ENCODE measurements around the gene DYNC1H1.

The DYNC1H1 gene

DNA sequence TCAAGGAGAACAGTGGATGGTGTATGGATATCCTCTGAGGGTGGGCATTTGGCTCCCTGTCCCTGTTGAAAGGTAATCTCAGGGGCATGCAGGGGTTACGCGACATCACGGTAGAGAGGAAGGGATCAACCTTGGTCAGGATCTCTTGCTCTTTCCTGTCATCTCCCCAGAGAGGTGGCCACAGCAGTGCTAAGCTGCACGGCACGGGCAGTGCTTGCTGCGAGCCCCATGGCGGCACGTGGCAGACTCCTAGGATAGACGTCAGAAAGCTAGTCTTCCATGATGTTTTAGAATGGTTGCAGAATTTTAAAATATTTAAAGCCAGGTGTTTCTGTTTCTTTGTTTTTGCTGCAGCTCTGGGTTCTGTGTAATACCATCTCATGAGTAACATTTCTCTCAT is 41.0 kb downstream of the DYNC1H1 start:
- no peak for DNase-seq

DNA sequence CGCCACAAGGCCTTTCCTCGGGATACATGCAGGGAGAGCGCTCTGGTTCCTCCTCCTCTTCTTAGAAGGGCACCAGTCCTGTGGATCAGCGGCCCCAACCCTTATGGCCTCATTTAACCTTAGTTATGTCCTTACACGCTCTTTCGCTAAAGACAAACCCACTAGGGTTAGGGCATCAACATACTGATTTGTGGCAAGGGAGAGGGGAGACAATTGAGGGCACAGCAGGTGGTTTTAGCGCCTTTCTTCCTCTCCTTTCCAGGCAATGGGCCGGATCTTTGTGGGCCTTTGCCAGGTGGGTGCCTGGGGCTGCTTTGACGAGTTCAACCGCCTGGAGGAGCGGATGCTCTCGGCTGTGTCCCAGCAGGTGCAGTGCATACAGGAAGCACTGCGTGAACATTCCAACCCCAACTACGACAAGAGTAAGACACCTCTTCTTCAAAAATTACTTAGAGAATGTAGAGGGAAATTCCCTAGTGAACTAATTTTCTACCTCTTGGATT is 43.6 kb downstream of the DYNC1H1 start:
- DNase-seq, result no peak

DNA sequence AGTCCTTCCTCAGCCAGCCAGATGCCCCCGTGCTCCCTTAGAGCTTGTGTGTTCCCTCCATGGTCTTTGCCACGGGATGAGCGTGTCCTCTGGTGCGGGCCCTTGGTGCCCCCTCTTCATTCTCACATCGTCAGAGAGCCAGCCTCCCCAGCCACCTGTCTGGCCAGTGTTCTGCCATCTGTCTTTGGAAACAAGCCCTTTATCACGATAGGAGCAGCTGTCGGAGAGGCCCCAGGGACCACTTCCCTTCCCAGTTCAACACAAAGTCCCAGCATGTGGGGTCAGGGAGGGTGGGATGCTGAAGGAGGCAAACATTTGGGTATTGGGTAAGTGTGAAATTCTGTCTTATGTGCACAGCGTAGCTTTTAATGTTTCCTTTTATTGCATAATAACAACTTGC is 44.5 kb downstream of the DYNC1H1 start:
- no peak for DNase-seq

DNA sequence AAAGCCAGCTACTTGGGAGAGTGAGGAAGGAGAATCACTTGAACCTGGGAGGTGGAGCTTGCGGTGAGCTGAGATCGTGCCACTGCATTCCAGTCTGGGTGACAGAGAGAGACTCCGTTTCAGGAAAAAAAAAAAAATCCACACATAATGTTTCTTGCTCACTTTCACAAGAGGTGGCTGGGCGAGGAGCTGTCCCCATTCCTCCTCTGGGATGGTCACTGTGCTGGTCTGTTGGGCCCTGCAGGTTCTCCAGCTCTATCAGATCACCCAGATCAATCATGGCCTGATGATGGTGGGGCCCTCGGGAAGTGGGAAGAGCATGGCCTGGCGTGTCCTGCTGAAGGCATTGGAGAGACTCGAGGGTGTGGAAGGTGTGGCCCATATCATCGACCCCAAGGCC is 47.3 kb downstream of the DYNC1H1 start:
- no peak for DNase-seq

DNA sequence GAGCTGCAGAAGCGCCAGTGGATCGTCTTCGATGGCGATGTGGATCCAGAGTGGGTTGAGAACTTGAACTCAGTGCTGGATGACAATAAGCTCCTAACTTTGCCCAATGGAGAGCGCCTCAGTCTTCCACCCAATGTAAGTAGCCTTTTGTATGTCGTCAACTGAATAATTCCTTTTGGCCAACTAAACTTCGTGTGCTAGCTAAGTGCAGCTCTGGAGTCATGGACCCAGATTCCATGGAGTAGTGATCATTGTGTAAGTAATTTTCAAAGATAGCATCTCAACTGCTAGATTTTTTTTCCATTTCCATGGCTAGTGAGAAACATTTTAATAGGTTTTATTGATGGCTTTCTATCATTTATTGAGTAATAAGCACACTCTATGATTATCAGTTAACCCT is 48.0 kb downstream of the DYNC1H1 start:
- no peak for DNase-seq

DNA sequence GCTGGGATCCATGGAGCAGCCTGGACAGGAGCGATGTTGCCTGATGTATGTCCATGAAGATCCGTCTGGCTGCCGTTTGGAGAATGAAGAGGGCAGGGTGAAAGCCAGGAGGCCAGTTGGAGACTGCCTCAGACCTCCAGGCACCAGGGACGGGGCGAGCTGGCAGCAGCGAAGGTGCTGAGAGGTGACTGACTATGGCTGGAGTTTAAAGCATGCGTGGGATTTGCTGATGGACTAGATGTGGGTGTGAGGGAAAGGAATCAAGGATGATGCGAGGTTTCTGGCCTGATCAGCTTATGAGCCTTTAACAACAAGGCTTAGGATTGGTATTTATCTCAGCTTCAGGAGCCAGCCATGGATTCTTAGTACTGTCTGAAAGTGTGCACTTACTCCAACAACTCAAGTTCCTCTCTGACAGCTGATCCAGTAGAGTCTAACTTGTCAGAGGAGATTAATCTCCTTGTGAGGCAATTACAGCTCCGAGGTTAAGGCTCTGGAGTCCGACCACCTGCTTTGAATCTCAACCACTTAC is 49.4 kb downstream of the DYNC1H1 start:
- no peak for DNase-seq

DNA sequence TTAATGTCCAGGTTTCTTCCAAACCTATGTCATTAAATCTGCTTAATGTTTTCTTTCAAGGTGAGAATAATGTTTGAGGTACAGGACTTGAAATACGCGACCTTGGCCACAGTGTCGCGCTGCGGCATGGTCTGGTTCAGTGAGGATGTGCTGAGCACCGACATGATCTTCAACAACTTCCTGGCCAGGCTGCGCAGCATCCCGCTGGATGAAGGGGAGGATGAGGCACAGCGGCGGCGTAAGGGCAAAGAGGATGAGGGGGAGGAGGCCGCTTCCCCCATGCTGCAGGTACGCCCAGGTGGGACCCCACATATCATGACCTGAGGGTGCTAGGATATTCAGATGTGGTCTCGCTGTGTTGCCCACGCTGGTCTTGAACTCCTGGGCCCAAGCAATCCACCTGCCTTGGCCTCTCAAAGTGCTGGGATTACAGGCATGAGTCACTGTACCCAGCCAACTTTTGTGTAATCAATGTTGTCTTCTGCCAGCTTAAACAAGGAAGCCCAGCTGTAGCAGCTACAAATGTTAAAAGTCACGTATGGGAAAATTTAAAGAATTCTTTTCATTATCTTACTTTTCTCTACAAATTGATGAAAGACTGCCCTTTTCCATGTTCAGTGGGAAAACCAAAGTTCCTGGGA is 50.8 kb downstream of the DYNC1H1 start:
- DNase-seq, result no peak

DNA sequence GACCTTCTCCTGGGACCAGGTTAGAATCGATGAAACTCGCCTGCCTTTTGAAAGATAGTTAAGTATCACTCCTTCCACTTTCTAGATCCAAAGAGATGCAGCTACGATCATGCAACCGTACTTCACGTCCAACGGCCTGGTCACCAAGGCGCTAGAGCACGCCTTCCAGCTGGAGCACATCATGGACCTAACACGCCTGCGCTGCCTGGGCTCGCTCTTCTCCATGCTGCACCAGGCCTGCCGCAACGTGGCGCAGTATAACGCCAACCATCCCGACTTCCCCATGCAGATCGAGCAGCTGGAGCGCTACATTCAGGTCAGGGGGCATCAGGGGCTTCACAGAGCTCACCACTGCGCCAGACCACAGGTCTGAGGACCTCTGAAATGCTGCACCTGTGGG is 51.4 kb downstream of the DYNC1H1 start:
- DNase-seq, result no peak

DNA sequence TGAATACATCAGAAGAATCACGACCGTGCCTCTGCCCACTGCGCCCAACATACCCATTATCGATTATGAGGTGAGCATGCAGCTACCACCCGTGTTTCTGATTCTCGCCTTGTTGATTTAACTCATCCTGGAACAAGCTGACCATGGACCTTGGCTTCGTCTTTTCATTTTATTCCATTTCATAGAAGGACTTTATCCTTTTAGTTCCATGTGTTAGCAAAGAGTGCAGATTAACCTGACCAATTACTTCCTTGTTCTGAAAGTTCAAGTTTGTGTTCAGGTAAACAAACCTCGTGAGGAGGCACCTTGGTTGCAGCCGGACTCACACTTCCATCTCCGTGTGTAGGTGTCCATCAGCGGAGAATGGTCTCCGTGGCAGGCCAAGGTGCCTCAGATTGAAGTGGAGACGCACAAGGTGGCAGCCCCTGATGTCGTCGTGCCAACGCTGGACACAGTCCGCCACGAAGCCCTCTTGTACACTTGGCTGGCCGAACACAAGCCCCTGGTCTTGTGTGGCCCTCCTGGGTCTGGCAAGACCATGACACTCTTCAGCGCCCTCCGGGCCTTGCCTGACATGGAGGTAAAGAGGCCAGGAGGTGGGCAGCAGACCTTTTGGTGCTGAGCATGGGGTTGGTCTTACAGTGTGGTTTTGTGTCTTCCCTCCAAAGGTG is 52.2 kb downstream of the DYNC1H1 start:
- no peak for DNase-seq

DNA sequence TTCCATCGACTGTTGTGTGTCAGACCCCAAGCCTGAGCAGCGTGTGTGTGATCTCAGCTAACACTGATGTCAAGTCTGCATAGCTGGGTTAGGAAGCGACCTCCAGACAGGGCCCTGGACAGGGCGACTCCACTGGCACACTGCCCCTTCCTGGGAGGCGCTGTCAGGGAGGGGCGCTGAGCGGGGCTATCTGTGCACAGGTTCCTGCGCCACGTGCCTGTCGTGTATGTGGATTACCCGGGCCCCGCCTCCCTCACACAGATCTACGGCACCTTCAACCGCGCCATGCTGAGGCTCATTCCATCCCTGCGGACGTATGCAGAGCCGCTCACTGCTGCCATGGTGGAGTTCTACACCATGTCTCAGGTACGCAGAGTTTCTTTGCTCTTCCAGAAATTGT is 53.9 kb downstream of the DYNC1H1 start:
- no peak for DNase-seq

DNA sequence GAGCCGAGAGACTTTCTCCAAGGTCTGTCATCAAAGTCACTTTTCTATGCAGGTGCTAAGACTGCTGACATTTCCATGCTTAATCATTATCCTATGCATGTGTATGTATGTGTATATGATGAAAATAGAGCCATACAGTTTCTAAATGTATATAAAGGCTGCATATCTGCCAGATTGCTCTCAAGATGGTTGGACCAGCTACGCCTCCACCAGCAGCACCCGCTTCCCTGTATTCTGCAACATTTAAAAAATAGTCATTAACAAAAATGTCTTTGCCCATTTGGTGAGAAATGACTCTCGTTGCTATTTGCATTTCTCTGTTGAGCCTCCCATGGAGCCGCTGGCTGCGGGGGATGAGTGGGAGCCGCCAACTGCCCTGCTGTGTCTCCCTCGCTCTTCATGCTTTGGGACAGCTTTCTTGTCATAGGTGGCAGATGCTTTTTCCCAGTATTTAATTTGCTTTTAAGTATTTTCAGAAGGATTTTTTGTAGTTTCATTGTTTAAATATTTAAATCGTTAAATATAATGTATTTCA is 54.7 kb downstream of the DYNC1H1 start:
- no peak for DNase-seq

DNA sequence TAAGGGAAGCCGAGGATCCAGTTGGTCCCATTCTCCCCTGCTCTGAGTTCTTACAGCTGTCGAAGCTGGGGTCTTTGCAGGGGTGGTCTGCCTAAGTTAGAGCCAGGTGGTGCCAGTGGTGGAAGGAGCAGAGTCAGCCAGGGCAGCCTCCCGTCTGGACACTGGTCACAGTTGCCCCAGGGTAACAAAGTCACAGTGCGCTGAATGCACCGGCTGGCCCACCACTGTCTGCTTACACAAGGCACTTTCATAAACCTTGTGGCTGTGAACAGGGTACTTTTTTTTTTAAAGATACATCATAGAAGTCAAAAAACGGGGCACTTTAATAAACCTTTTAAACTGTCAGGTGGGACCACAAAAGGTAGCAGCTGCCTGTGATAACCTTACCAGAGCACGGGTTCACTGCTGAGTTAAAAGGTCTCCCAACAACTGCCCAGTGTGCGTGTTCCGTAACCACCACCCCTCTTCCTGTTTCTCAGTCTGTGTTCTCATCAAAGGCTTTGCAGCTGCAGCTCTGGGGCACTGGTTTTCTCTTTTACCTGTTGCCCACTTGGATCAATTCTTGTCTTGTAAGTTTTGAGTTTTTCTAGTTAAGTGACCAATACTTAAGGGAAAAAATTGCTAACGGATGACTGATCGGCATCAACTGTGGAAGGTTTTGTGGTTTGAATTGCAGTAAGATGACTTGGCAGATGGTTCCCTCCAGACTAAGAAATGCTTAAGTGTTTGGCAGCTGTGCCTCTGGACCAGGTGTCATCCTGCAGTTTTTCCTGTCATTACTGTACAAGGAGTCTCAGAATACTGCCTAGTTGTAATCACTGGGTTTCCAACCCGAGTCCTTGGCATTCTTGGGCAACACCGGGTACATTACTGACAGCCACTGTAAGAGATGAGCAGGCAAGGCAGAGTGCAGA is 55.9 kb downstream of the DYNC1H1 start:
- no peak for DNase-seq

DNA sequence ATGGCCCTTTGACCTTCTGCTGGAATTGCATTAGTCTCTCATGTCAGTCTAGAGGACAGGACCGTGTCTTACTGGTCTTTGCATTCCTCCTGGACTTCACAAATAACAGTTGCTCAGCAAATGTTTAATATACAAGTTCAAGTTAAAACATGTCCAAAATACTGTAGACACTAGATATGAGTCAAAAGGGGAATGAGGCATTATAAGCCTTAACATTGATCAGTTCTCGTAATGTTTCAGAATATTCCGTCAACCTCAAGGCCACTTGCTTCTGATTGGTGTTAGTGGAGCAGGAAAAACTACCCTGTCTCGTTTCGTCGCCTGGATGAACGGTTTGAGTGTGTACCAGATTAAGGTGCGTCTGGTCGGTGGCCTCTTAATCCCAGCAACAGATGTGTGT is 62.6 kb downstream of the DYNC1H1 start:
- DNase-seq, result no peak

DNA sequence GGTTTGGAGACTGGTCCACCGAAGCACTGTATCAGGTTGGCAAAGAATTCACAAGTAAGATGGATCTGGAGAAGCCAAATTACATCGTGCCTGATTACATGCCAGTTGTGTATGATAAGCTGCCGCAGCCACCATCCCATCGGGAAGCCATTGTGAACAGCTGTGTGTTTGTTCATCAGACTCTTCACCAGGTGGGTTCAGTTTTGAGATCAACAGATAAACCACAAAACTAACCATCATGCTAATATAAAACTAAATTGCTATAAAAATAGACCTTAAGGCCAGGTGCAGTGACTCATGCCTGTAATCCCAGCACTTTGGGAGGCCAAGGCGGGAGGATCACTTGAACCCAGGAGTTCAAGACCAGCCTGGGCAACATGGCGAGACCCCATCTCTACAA is 63.6 kb downstream of the DYNC1H1 start:
- no peak for DNase-seq

DNA sequence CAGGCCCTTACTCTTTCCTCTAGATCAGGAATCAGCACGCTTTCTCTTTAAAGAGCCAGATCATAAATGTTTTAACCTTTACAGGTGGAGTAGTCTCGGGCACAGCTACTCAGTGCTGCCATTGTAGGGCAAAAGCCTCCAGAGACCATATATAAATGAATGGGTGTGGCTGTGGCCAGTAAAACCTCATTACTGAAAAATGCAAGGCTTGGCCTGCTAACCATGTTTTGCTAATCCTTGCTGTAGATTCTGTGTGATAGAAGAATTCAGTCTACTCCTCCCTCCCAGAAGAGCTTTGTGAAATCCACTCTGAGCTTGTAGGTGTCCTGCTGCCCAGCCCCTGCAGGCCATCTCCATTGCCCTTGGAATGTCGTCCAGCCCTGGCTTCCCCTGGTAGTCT is 64.4 kb downstream of the DYNC1H1 start:
- no peak for DNase-seq

DNA sequence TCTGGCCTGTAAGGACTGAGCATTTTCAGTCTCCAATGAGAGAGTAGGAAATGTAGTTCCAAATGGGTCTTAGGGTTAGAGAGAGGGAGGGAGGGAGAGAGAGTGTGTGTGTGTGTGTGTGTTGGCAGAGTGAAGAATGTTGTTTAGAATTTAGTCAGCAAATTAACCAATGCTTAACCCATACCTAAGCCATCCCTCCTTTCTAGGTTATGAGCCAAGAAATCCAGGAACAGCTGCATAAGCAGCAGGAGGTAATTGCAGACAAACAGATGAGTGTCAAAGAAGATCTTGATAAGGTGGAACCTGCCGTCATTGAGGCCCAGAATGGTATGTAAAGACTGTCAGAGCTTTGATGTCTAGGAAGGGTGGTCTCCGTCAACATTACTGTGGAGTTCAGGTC is 65.6 kb downstream of the DYNC1H1 start:
- no peak for DNase-seq

DNA sequence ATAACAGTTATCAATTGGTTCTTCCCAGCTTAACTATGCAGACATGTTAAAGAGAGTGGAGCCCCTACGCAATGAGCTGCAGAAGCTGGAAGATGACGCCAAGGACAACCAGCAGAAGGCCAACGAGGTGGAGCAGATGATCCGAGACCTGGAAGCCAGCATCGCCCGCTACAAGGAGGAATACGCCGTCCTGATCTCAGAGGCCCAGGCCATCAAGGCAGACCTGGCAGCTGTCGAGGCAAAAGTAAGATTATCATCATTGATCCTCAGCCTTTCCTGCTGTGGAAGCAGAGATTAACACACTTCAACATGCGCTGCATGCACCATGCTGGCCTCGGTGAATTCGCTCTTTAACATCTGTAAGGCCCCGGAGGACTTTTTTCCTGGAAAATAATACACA is 68.9 kb downstream of the DYNC1H1 start:
- no peak for DNase-seq

DNA sequence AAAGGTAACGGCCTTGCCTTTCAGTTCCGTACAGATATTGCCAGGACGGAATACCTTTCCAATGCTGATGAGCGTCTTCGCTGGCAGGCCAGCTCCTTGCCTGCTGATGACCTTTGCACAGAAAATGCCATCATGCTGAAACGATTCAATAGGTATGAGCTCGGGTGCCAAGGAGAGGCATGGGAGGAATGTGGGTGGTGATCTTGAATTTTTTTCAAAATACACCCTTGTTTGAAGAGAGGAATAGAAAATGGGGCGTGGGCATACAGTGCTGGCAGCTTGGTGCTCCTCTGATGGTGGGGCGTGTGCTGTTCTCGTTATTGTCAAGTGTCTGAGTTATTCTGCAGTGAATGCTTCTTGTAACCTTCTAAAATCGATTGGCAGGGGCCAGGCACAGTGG is 69.9 kb downstream of the DYNC1H1 start:
- DNase-seq, result no peak

DNA sequence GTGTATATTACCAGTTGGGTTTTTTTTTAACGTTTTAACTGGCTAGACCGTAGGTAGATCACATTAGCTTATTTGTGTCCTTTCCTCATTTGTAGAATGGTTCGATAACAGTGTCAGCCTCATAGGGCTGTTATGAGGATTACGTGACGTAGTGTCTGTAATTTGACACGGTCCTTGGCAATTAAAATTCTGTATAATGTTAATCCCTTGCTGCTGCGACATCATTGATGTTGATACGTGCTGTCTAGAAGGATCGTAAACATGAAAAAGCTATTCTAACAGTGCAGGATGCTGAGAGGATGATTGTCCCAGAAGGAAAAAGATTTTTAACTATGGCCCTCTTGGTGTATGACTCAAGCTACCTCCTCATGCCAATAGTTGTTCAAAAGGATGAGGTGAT is 71.5 kb downstream of the DYNC1H1 start:
- DNase-seq, result no peak

DNA sequence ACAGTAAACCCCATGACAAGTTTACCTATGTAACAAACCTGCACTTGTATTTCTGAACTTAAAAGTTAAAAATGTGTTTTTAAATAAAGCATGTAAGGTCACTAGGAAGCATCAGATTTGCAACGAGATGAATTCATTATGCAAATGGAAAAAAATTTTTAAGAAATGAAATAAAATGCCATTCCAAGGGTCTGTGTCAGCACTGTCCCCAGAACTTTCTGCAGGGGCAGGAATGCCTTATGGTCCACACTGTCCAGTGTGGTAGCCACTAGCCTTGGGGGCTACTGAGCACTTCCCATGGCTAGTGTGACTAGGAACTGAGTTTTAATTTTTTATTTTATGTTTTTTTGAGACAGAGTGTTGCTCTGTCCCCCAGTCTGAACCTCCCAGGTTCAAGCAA is 73.3 kb downstream of the DYNC1H1 start:
- no peak for DNase-seq

DNA sequence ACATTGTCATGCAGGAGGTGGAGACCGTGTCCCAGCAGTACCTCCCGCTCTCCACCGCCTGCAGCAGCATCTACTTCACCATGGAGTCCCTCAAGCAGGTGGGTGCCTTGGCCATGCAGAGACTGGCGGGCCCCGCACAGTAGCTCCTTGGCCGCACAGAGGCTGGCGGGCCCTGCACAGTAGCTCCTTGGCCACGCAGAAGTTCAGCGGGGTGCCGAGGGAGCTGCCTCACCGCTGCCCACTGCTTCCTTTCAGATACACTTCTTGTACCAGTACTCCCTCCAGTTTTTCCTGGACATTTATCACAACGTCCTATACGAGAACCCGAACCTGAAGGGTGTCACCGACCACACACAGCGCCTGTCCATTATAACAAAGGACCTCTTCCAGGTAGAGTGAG is 74.8 kb downstream of the DYNC1H1 start:
- DNase-seq, result no peak

DNA sequence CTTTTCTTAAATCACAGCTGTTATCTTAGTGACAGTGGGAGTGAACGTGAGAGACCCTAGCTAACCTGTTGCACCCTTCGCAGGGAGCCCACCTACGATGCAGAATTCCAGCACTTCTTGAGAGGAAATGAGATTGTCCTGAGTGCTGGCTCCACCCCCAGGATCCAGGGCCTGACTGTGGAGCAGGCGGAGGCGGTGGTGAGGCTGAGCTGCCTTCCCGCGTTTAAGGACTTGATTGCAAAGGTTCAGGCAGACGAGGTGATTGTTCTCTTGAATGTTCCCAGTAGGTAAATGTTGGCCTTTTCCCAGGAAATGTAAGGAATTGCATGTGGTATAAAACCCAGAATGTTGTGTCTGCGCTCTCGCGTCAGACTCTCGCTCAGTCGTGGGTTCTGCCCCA is 75.8 kb downstream of the DYNC1H1 start:
- DNase-seq, result no peak

DNA sequence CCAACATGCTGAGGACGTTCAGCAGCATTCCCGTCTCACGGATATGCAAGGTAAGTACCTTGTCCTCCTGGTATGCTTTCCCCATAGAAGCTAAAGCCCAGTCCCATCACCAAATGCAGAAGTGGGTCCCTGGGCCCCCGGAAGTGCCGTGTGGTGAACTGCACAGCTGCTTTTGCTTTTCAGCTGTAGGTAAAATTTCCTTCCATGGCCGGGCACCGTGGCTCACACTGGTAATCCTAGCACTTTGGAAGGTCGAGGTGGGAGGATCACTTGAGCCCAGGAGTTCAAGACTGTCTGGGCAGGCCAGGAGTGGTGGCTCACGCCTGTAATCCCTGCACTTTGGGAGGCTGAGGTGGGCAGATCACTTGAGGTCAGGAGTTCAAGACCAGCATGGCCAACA is 78.3 kb downstream of the DYNC1H1 start:
- no peak for DNase-seq
